ENCODE data around the gene CRIM1. TPM values are rescaled to one million over a fixed set of nuclear protein-coding genes. Genes with fewer than 3 reads are reported as not detected.

Gene CRIM1
- total RNA-seq, 1 donor from 2014 or later = 35.3 TPM

GRCh38 chr2:36596397-36596796 lies 240.8 kb downstream of the CRIM1 start:
- Histone ChIP-seq H3K27me3 (ENCODE audit: control insufficient read depth, insufficient read depth, low read length) (no peaks in the 10 kb centered on the region), H3K4me3 (ENCODE audit: low read depth, low read length) (no peak overlapping the region), H3K36me3 (ENCODE audit: control insufficient read depth, insufficient read depth, low read length) (no peaks in the 10 kb centered on the region)
- DNase-seq (ENCODE audit: low read depth) (no peak), FAIRE-seq (no peak)
- no peak for TF ChIP-seq CTCF (IDR thresholded peaks at IDR 0.05; ENCODE audit: insufficient read depth, low read length, severe bottlenecking)

- FAIRE-seq (no peak), DNase-seq (ENCODE audit: low read depth) (no peak)
- H3K36me3 ChIP-seq (ENCODE audit: control insufficient read depth, insufficient read depth, low read length) = no peaks in the 10 kb centered on the region
- H3K4me3 ChIP-seq (ENCODE audit: low read depth, low read length) = peak overlapping the region; percentile 76
- TF ChIP-seq CTCF (IDR thresholded peaks at IDR 0.05; ENCODE audit: insufficient read depth, low read length, severe bottlenecking) = no peak
- H3K27me3 ChIP-seq (ENCODE audit: control insufficient read depth, insufficient read depth, low read length) = no peaks in the 10 kb centered on the region
Observed at GRCh38 chr2:36597003-36597531, 241.5 kb downstream of the CRIM1 start.

- DNase-seq (ENCODE audit: low read depth) = peak; percentile 55
Observed at GRCh38 chr2:36597532-36598377, 242.2 kb downstream of the CRIM1 start, which contains the start of gene FEZ2. TSS of gene FEZ2 (minus strand) at chr2:36598168. CDS start at chr2:36598142, 26 bp downstream.

More at GRCh38 chr2:36597532-36598377, 242.2 kb downstream of the CRIM1 start, which contains the start of gene FEZ2:
- Histone ChIP-seq H3K4me3 (ENCODE audit: low read depth, low read length) (peak within 1 kb of the TSS; percentile 76), H3K27me3 (ENCODE audit: control insufficient read depth, insufficient read depth, low read length) (no peaks in the 10 kb centered on the region), H3K36me3 (ENCODE audit: control insufficient read depth, insufficient read depth, low read length) (no peaks in the 10 kb centered on the region)
- no peak for FAIRE-seq
- no peak for TF ChIP-seq CTCF (IDR thresholded peaks at IDR 0.05; ENCODE audit: insufficient read depth, low read length, severe bottlenecking)

Other genes starting within 250 kb of the CRIM1 start
- gene FEZ2, start 242.4 kb downstream of the CRIM1 start, total RNA-seq = 46.3 and 57.0 TPM in 2 replicates

Data from bronchial epithelial cell (primary cell).